Measurements from ENCODE around the gene TGFBI.

TGFBI gene

DNA sequence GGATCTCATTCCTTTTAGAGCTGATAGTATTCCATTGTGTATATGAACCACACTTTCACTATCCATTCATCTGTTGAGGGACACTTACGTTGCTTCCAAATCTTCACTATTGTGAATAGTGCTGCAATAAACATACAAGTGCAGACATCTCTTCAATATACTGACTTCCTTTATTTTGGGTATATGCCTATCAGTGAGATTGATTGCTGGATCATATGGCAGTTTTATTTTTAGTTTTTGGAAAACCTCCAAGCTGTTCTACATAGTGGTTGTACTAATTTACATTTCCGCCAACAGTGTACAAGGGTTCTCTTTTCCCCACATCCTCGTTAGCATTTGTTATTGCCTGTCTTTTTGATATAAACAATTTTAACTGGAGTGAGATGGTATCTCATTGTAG, 40.2 kb upstream of the TGFBI start:
- H3K27ac ChIP-seq (ENCODE audit: low read length), result no peak overlapping the region
- H3K4me3 ChIP-seq (ENCODE audit: low read depth in 1 of 2, low read length in 2 of 2), result no peak overlapping the region
- H3K4me1 ChIP-seq (ENCODE audit: insufficient read depth, low read length), result no peaks in the 10 kb centered on the region
- DNase-seq, result no peak
- no peak for TF ChIP-seq EZH2 (IDR thresholded peaks at IDR 0.05; ENCODE audit: borderline replicate concordance, low read depth, low read length, severe bottlenecking)
- TF ChIP-seq, protein P1, sequence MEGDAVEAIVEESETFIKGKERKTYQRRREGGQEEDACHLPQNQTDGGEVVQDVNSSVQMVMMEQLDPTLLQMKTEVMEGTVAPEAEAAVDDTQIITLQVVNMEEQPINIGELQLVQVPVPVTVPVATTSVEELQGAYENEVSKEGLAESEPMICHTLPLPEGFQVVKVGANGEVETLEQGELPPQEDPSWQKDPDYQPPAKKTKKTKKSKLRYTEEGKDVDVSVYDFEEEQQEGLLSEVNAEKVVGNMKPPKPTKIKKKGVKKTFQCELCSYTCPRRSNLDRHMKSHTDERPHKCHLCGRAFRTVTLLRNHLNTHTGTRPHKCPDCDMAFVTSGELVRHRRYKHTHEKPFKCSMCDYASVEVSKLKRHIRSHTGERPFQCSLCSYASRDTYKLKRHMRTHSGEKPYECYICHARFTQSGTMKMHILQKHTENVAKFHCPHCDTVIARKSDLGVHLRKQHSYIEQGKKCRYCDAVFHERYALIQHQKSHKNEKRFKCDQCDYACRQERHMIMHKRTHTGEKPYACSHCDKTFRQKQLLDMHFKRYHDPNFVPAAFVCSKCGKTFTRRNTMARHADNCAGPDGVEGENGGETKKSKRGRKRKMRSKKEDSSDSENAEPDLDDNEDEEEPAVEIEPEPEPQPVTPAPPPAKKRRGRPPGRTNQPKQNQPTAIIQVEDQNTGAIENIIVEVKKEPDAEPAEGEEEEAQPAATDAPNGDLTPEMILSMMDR (IDR thresholded peaks at IDR 0.05; ENCODE audit: borderline replicate concordance, extremely low read depth, low read length, poor library complexity, severe bottlenecking), result no peak
- no peaks in the 10 kb centered on the region for H4K20me1 ChIP-seq (ENCODE audit: insufficient read depth, low read length)
- no peak overlapping the region for H2AFZ ChIP-seq (ENCODE audit: low read depth, low read length)
- H3K4me2 ChIP-seq (ENCODE audit: insufficient read depth, low read length), result no peak overlapping the region
- H3K79me2 ChIP-seq (ENCODE audit: insufficient read depth, low read length), result no peaks in the 10 kb centered on the region
- H3K9me3 ChIP-seq (ENCODE audit: insufficient read depth, low read length, severe bottlenecking), result no peaks in the 10 kb centered on the region
- H3K9ac ChIP-seq (ENCODE audit: low read depth, low read length), result no peak overlapping the region
- no peaks in the 10 kb centered on the region for H3K36me3 ChIP-seq (ENCODE audit: insufficient read depth, low read length)
- no peak for ATAC-seq (ENCODE audit: insufficient read depth, low read depth)
- H3K27me3 ChIP-seq (ENCODE audit: insufficient read depth, low read length, poor library complexity), result peaks cover 3% of the 10 kb centered on the region

DNA sequence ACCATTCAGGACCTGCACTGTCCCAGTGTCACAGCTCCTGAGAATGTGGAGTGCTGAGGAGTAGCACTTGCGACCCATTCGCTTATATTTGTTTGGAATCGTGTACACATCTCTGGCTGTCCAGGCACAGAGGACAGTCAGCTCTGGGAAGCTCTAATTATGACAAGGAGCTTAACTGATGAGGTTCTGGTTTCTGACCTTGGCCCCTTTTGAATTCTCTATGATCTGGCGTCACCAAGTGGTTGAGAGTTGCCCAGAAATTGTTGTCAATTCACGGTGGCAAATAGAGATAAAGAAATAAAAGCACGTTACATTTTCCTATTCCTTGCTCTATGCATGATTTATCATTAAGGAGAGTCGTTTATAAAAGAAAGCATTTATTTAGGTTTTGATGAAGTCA, 39.1 kb upstream of the TGFBI start:
- ATAC-seq (ENCODE audit: insufficient read depth, low read depth) (no peak), DNase-seq (no peak)
- no peak for TF ChIP-seq EZH2 (IDR thresholded peaks at IDR 0.05; ENCODE audit: borderline replicate concordance, low read depth, low read length, severe bottlenecking)
- TF ChIP-seq, protein P1 (IDR thresholded peaks at IDR 0.05; ENCODE audit: borderline replicate concordance, extremely low read depth, low read length, poor library complexity, severe bottlenecking), result no peak
- H3K9ac ChIP-seq (ENCODE audit: low read depth, low read length), result no peak overlapping the region
- no peak overlapping the region for H3K4me3 ChIP-seq (ENCODE audit: low read depth in 1 of 2, low read length in 2 of 2)
- peaks cover 3% of the 10 kb centered on the region for H3K27me3 ChIP-seq (ENCODE audit: insufficient read depth, low read length, poor library complexity)
- H3K4me1 ChIP-seq (ENCODE audit: insufficient read depth, low read length), result no peaks in the 10 kb centered on the region
- no peaks in the 10 kb centered on the region for H4K20me1 ChIP-seq (ENCODE audit: insufficient read depth, low read length)
- H3K9me3 ChIP-seq (ENCODE audit: insufficient read depth, low read length, severe bottlenecking), result no peaks in the 10 kb centered on the region
- no peak overlapping the region for H3K4me2 ChIP-seq (ENCODE audit: insufficient read depth, low read length)
- H2AFZ ChIP-seq (ENCODE audit: low read depth, low read length), result no peak overlapping the region
- H3K79me2 ChIP-seq (ENCODE audit: insufficient read depth, low read length), result no peaks in the 10 kb centered on the region
- no peaks in the 10 kb centered on the region for H3K36me3 ChIP-seq (ENCODE audit: insufficient read depth, low read length)
- H3K27ac ChIP-seq (ENCODE audit: low read length), result no peak overlapping the region

DNA sequence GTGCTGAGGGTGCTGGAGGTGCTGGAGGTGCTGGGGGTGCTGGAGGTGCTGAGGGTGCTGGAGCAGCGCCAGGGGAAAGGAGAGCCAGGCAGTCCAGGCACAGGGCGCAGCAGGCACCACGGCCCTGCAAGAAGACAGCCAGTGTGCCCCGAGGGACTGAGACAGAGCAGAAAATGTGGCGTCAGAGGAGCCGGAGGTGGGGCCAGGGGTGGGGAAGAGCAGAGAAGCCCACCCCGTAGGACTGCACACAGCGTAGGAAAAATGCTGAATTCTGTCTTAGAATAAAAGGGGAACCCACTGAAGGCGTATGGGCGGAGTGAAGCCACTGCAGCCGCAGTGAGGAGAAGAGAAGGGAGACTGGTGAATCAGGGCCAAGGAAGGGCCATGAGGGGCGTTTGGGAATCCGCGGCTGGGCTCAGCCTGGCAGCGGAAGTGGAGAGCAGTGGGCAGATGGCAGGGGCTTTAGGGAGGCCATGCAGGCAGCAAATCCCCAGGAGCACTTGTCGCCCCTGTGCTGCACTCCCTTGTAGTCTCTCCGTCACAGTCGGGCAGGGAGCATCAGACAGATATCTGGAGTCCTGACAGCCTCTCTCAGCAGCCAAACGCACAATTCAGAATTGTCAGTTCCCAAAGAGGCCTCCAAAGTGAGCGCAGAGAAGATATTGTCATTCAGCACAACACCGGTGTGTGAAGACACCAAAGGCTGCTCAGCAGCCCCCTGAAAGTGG, 38.1 kb upstream of the TGFBI start:
- no peak overlapping the region for H3K4me3 ChIP-seq (ENCODE audit: low read depth in 1 of 2, low read length in 2 of 2)
- H3K4me2 ChIP-seq (ENCODE audit: insufficient read depth, low read length), result no peak overlapping the region
- no peaks in the 10 kb centered on the region for H4K20me1 ChIP-seq (ENCODE audit: insufficient read depth, low read length)
- H3K9ac ChIP-seq (ENCODE audit: low read depth, low read length), result no peak overlapping the region
- H3K36me3 ChIP-seq (ENCODE audit: insufficient read depth, low read length), result no peaks in the 10 kb centered on the region
- ATAC-seq (ENCODE audit: insufficient read depth, low read depth) (no peak), DNase-seq (no peak)
- no peaks in the 10 kb centered on the region for H3K9me3 ChIP-seq (ENCODE audit: insufficient read depth, low read length, severe bottlenecking)
- H3K4me1 ChIP-seq (ENCODE audit: insufficient read depth, low read length), result no peaks in the 10 kb centered on the region
- no peaks in the 10 kb centered on the region for H3K79me2 ChIP-seq (ENCODE audit: insufficient read depth, low read length)
- H3K27ac ChIP-seq (ENCODE audit: low read length), result no peak overlapping the region
- TF ChIP-seq, protein P1 (IDR thresholded peaks at IDR 0.05; ENCODE audit: borderline replicate concordance, extremely low read depth, low read length, poor library complexity, severe bottlenecking), result no peak
- TF ChIP-seq EZH2 (IDR thresholded peaks at IDR 0.05; ENCODE audit: borderline replicate concordance, low read depth, low read length, severe bottlenecking), result no peak
- peaks cover 3% of the 10 kb centered on the region for H3K27me3 ChIP-seq (ENCODE audit: insufficient read depth, low read length, poor library complexity)
- H2AFZ ChIP-seq (ENCODE audit: low read depth, low read length), result no peak overlapping the region

Data from DND-41 (cell line).